NOMO-1 treated with dmso at 0.1 percent for 144 hours (cell line): ENCODE results near the gene CLIP3.

ENCODE experiments used
- DNase-seq: peaks from one replicate; lab custom pipeline; 2025; ENCODE audit not compliant: unreplicated experiment; lab: John Stamatoyannopoulos, UW

Gene CLIP3

GRCh38 chr19:35978832-35979365 lies 53.8 kb downstream of the CLIP3 start:
- DNase-seq, result no peak

- DNase-seq, result no peak
These were observed 54.4 kb downstream of the CLIP3 start for GRCh38 chr19:35978271-35978670.

- no peak for DNase-seq
These were observed 55.0 kb downstream of the CLIP3 start for GRCh38 chr19:35977446-35978222.

GRCh38 chr19:35975608-35976214 lies 57.0 kb downstream of the CLIP3 start:
- DNase-seq, result no peak

GRCh38 chr19:35973487-35973886 lies 59.2 kb downstream of the CLIP3 start:
- no peak for DNase-seq

GRCh38 chr19:35966771-35967170 lies 65.9 kb downstream of the CLIP3 start:
- DNase-seq, result no peak
